ENCODE measurements around the gene KIF5A. TPM values are rescaled to one million over a fixed set of nuclear protein-coding genes. Genes with fewer than 3 reads are reported as not detected.

Gene KIF5A
- total and polyA plus RNA-seq, 2 of the 4 experiments (the other 2 are of a cell fraction), result 0.15 to 0.18 TPM

DNA sequence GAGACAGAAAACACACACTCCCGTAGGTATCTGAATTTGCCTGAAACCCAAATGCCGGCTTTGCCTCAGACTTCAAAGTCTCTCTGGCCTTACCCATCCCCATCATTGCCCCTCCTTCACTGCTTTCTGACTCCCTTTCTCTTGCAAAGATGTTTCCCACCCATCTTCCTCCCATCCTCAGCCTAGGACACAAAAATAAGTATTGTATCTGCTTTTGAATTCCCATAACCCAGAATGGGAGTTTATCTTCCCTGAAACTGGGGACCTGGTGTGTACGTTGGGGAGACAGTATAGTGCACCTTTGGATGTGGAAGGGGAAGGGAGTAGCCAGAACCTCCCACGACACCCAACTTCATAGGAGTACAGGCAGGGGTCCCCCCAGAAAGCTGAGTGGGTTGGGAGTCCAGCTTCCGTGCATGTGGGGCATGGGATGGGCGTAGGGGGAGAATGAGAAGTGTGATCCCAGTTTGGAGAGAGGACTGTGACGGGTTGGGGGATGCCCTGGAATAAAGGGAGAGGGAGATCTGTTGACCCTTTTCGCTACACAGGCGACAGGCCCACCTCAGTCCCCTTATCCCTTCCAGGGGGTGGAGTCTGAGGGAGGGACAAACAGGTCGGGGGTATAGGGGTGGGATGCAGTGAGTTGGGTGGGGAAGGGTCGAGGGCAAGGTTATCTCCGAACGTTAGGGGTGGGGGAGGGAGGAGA lies 488 bp upstream of the KIF5A start:
- no peak overlapping the region for H3K23ac ChIP-seq (ENCODE audit: low read depth, low read length)
- no peak overlapping the region for H4K91ac ChIP-seq (ENCODE audit: insufficient read depth, low read depth, low read length)
- no peak overlapping the region for H3K27ac ChIP-seq (ENCODE audit: insufficient read depth, low read length)
- dilution Hi-C loops (cut with HindIII; ENCODE audit: low sequenced_read_pairs, unreplicated experiment), result no loop called here
- ChIA-PET CTCF (no interaction called here), POLR2A (ENCODE audit: unreplicated experiment) (no interaction called here)
- no peak overlapping the region for H3K56ac ChIP-seq (ENCODE audit: extremely low read depth, insufficient read depth, low read length)
- no peak overlapping the region for H2BK15ac ChIP-seq (ENCODE audit: low read depth, low read length)
- H2AK5ac ChIP-seq (ENCODE audit: low read depth, low read length), result no peak overlapping the region
- peaks cover 4% of the 10 kb centered on the region for H3K36me3 ChIP-seq (ENCODE audit: control insufficient read depth, insufficient read depth, low read length)
- peaks cover 12% of the 10 kb centered on the region for H3K4me1 ChIP-seq (ENCODE audit: control insufficient read depth, insufficient read depth, low read length)
- H2AK9ac ChIP-seq (replicated peaks; ENCODE audit: low read depth, low read length, poor library complexity), result no peak overlapping the region
- H3K4me3 ChIP-seq (ENCODE audit: insufficient read depth, low read depth, low read length), result peak overlapping the region; percentile 51
- peaks cover 16% of the 10 kb centered on the region for H4K20me1 ChIP-seq (ENCODE audit: insufficient read depth, low read length)
- no peak overlapping the region for H2BK20ac ChIP-seq (ENCODE audit: low read depth, low read length)
- no peak overlapping the region for H3K18ac ChIP-seq (ENCODE audit: low read depth, low read length)
- H3K9me1 ChIP-seq (ENCODE audit: insufficient read depth, low read length), result peaks cover 19% of the 10 kb centered on the region
- H3K27me3 ChIP-seq (ENCODE audit: control insufficient read depth, insufficient read depth, low read length), result peaks cover 42% of the 10 kb centered on the region
- 0 out of 2 replicates have a peak overlapping the region, but pooled peaks have one; percentile 40 for H2BK120ac ChIP-seq (ENCODE audit: low read depth, low read length)
- H3K4me2 ChIP-seq (ENCODE audit: low read depth, low read length), result peak overlapping the region; percentile 64
- WGBS, 2 experiments (ENCODE audit: extremely low coverage in 2 of 2, insufficient read length in 1 of 2), result 40% methylated on average over 4 of the region's 13 CpGs; no CpG with 5 or more reads in 1 of the 2 experiments
- peak overlapping the region; percentile 82 for H2AFZ ChIP-seq (replicated peaks; ENCODE audit: low read length, poor library complexity)
- H2BK5ac ChIP-seq (ENCODE audit: low read depth, low read length, poor library complexity, severe bottlenecking), result no peak overlapping the region
- TF ChIP-seq SMC3 (IDR thresholded peaks at IDR 0.05; ENCODE audit: low read depth, low read length), result no peak
- no peak for TF ChIP-seq RFX5 (IDR thresholded peaks at IDR 0.05; ENCODE audit: low read depth, low read length)
- TF ChIP-seq, protein P1, sequence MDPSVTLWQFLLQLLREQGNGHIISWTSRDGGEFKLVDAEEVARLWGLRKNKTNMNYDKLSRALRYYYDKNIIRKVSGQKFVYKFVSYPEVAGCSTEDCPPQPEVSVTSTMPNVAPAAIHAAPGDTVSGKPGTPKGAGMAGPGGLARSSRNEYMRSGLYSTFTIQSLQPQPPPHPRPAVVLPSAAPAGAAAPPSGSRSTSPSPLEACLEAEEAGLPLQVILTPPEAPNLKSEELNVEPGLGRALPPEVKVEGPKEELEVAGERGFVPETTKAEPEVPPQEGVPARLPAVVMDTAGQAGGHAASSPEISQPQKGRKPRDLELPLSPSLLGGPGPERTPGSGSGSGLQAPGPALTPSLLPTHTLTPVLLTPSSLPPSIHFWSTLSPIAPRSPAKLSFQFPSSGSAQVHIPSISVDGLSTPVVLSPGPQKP (IDR thresholded peaks at IDR 0.05; ENCODE audit: borderline replicate concordance, low read depth, low read length), result no peak
- TF ChIP-seq RAD21 (IDR thresholded peaks at IDR 0.05; ENCODE audit: low read length), result no peak
- TF ChIP-seq RCOR1 (IDR thresholded peaks at IDR 0.05; ENCODE audit: insufficient replicate concordance, low read length), result no peak
- TF ChIP-seq FOS (IDR thresholded peaks at IDR 0.05; ENCODE audit: low read depth, low read length), result no peak
- no peak for TF ChIP-seq MAFK (IDR thresholded peaks at IDR 0.05; ENCODE audit: low read depth, low read length)
- TF ChIP-seq NFE2L2 (IDR thresholded peaks at IDR 0.05; ENCODE audit: low read depth, low read length), result no peak
- no peak for TF ChIP-seq MXI1 (IDR thresholded peaks at IDR 0.05; ENCODE audit: borderline replicate concordance, low read depth, low read length)
- no peak for TF ChIP-seq MAZ (IDR thresholded peaks at IDR 0.05; ENCODE audit: borderline replicate concordance, low read depth, low read length)
- no peak for TF ChIP-seq CHD1 (IDR thresholded peaks at IDR 0.05; ENCODE audit: low read depth, low read length)
- TF ChIP-seq CEBPB (IDR thresholded peaks at IDR 0.05; ENCODE audit: low read depth, low read length), result no peak
- no peak for ATAC-seq (ENCODE audit: low read depth)
- peak overlapping the region in 1 of 2 experiments; percentile 56; a peak in 1 of 4 replicates for H4K8ac ChIP-seq (ENCODE audit: low read depth in 2 of 2, low read length in 2 of 2)
- H3K14ac ChIP-seq (replicated peaks; ENCODE audit: low read depth, low read length), result no peak overlapping the region
- no peak for DNase-seq
- H3K9ac ChIP-seq (ENCODE audit: low read depth, low read length), result no peak overlapping the region
- H4K5ac ChIP-seq (ENCODE audit: low read depth, low read length), result no peak overlapping the region
- H3K79me1 ChIP-seq (ENCODE audit: low read depth in 1 of 2, low read length in 2 of 2), result peaks cover 12 to 28% of the 10 kb centered on the region in 2 experiments; a peak in 3 of 4 replicates
- no peaks in the 10 kb centered on the region for H3K9me3 ChIP-seq (ENCODE audit: control insufficient read depth, insufficient read depth, low read length)
- H3K4ac ChIP-seq (ENCODE audit: low read depth, low read length), result no peak overlapping the region
- intact Hi-C loops (cut with micrococcal nuclease), result no loop called here
- BruUV-seq (replicated peaks), result no TSS peak
- in situ Hi-C loops (cut with MboI; ENCODE audit: low sequenced_read_pairs), result no loop called here
